GM23248 (cell line): ENCODE results near the gene CAPN9. TPM values are rescaled to one million over a fixed set of nuclear protein-coding genes. Genes with fewer than 3 reads are reported as not detected.
A peak's percentile ranks its signal among the peaks of the same experiment; 100 is the strongest.

ENCODE experiments used
- DNase-seq: peaks from one replicate; pipeline ENCODE4 v3.0.0-alpha.2; 2015
- H2AFZ ChIP-seq: fragments of 200-600 bp; sonication (generic); 2 replicates; pipeline ENCODE4 v1.6.1; 2016; ENCODE audit warnings: antibody characterized with exemption
- H3F3A ChIP-seq: fragments of 200-600 bp; sonication (generic); 2 replicates; pipeline ENCODE4 v1.6.1; 2016; ENCODE audit warnings: mild to moderate bottlenecking, antibody characterized with exemption, mixed run types; ENCODE audit not compliant: insufficient read depth
- H3K27ac ChIP-seq: fragments of 200-600 bp; sonication (generic); 2 replicates; pipeline ENCODE4 v1.5.1; 2016; ENCODE audit warnings: mild to moderate bottlenecking
- H3K27me3 ChIP-seq: fragments of 200-600 bp; sonication (generic); replicated peaks from 2 replicates; pipeline ENCODE4 v1.6.1; 2016; ENCODE audit warnings: mild to moderate bottlenecking; ENCODE audit not compliant: insufficient read depth
- H3K36me3 ChIP-seq: fragments of 200-600 bp; sonication (generic); 2 replicates; pipeline ENCODE4 v1.6.1; 2016; ENCODE audit warnings: low read depth, mild to moderate bottlenecking
- H3K4me1 ChIP-seq: fragments of 200-600 bp; sonication (generic); 2 replicates; pipeline ENCODE4 v1.6.1; 2016; ENCODE audit warnings: mild to moderate bottlenecking; ENCODE audit not compliant: insufficient read depth
- H3K4me2 ChIP-seq: fragments of 200-600 bp; sonication (generic); one replicate; pipeline ENCODE4 v1.6.1; 2016; ENCODE audit warnings: mild to moderate bottlenecking; ENCODE audit not compliant: unreplicated experiment
- H3K4me3 ChIP-seq: fragments of 200-600 bp; sonication (generic); 2 replicates; pipeline ENCODE4 v1.5.1; 2016; ENCODE audit warnings: mild to moderate bottlenecking
- H3K79me2 ChIP-seq: fragments of 200-600 bp; sonication (generic); 2 replicates; pipeline ENCODE4 v1.6.1; 2016; ENCODE audit warnings: mild to moderate bottlenecking; ENCODE audit not compliant: insufficient read depth
- H3K9ac ChIP-seq: fragments of 200-600 bp; sonication (generic); 2 replicates; pipeline ENCODE4 v1.6.1; 2016; ENCODE audit warnings: mild to moderate bottlenecking
- H3K9me2 ChIP-seq: fragments of 200-600 bp; sonication (generic); 2 replicates; pipeline ENCODE4 v1.6.1; 2016; ENCODE audit warnings: mixed run types, mild to moderate bottlenecking, moderate library complexity; ENCODE audit not compliant: insufficient read depth
- H3K9me3 ChIP-seq: fragments of 200-600 bp; sonication (generic); one replicate; pipeline ENCODE4 v1.6.1; 2017; ENCODE audit warnings: low read depth
- H4K20me1 ChIP-seq: fragments of 200-600 bp; sonication (generic); 2 replicates; pipeline ENCODE4 v1.6.0; 2016; ENCODE audit not compliant: insufficient read depth
- EZH2 ChIP-seq: fragments of 200-600 bp; sonication (generic); IDR thresholded peaks from 2 replicates; pipeline ENCODE4 v1.6.1; 2018; ENCODE audit warnings: antibody characterized with exemption, mild to moderate bottlenecking; ENCODE audit not compliant: insufficient read depth, poor library complexity, severe bottlenecking
- EZH2phosphoT487 ChIP-seq: fragments of 200-600 bp; sonication (generic); IDR thresholded peaks from 2 replicates; pipeline ENCODE4 v1.6.1; 2018; ENCODE audit warnings: antibody characterized with exemption, moderate library complexity, mild to moderate bottlenecking, low read depth; ENCODE audit not compliant: insufficient read depth
- WGBS, 2 experiments: methylation state at CpG; one replicate each; pipeline ENCODE4 v1.1.6; 2015 to 2017; ENCODE audit warnings: low lambda C conversion rate in 2 of 2, low coverage in 1 of 2; ENCODE audit errors: missing lambda C conversion rate in 2 of 2; 5-methylcytosine and 5-hydroxymethylcytosine counted together
- in situ Hi-C: fragments of 300-500 bp; cut with MboI; formaldehyde crosslinking; loops from 2 replicates; pipeline ENCODE4 v1.15.0; 2020
- polyA plus RNA-seq: library from polyadenylated mRNA; unstranded; fragments of >200 nt; fragmentation: Nextera tagmentation; extraction: Ambion mirVana; gene quantifications from 2 replicates; pipeline ENCODE4 v1.2.1, GENCODE V29; 2016
- total RNA-seq: library from RNA; depleted of rRNA; stranded (reverse); fragments of >200 nt; shearing (Covaris generic); gene quantifications from 2 replicates; pipeline ENCODE4 v1.2.3, GENCODE V29; 2014

CAPN9 gene
- total and polyA plus RNA-seq, 2 experiments from 2014 or later, result not detected

DNA sequence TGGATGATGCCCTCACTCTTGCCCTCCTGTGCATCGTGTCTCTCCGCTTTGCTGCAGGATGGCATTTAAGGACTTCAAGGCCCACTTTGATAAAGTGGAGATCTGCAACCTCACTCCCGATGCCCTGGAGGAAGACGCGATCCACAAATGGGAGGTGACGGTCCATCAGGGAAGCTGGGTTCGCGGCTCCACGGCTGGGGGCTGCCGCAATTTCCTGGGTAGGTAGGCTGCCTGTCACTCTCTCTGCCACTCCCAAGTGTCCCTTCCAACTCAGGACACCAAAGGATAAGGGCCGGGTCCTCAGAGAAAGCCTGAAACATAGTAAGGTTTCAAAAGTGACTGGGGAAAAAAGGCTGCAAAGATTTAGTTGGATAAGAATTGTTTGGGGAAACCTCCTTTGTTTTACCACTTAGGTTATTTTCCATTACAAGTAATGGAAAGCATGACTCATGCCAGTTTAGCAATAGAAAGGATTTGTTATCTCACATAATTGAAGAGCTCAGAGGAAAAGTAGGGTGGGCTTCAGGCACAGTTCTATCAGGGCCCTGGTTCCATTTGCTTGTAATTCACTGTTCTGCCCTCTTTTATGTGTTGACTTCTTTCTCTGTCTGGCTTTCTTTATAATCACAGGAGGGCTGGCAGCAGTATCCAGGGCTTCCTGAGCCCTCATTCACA lies 31.9 kb downstream of the CAPN9 start:
- no peak overlapping the region for H3K4me2 ChIP-seq
- no peak overlapping the region for H3K9ac ChIP-seq
- TF ChIP-seq EZH2phosphoT487 (no peak), EZH2 (no peak)
- no peaks in the 10 kb centered on the region for H3K36me3 ChIP-seq
- H2AFZ ChIP-seq, result no peak overlapping the region
- no peaks in the 10 kb centered on the region for H3K9me2 ChIP-seq
- DNase-seq, result peak; percentile 47
- H3K9me3 ChIP-seq, result no peaks in the 10 kb centered on the region
- H3K27me3 ChIP-seq, result peaks cover 6% of the 10 kb centered on the region; the same call in 1 of the 2 replicates
- H4K20me1 ChIP-seq, result no peaks in the 10 kb centered on the region
- in situ Hi-C loops, result loop anchor here (10.0 kb wide), 1 partner anchor 144 kb away; no protein-coding TSS in a partner anchor
- no peaks in the 10 kb centered on the region for H3K4me1 ChIP-seq
- H3K4me3 ChIP-seq, result no peak overlapping the region
- 73 to 79% methylated on average over 11 of the region's 11 CpGs for WGBS, 2 experiments
- H3K27ac ChIP-seq, result no peak overlapping the region
- no peaks in the 10 kb centered on the region for H3F3A ChIP-seq
- H3K79me2 ChIP-seq, result no peaks in the 10 kb centered on the region

DNA sequence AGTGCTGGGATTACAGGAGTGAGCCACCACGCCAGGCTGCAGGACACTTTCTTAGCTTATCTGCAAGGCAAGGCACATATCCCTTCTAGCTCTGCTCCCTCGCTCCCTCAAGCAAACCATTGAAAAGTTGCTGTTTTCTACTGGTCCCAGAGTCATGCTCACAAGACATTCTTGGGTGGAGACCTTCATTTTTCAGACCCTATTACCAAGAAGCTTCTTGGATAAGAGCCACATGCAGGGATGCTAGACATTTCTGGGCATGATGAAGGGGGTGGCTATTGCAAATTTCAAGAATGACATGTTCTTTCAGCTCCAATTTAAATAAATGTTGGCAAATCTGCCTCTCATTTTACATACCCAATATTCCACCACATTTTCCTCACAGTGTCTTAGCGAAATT lies 33.9 kb downstream of the CAPN9 start:
- Histone ChIP-seq H3K27ac (no peak overlapping the region), H4K20me1 (no peaks in the 10 kb centered on the region), H3K4me2 (no peak overlapping the region), H3F3A (no peaks in the 10 kb centered on the region), H3K4me1 (no peaks in the 10 kb centered on the region), H3K9me3 (no peaks in the 10 kb centered on the region), H3K9me2 (no peaks in the 10 kb centered on the region), H3K4me3 (no peak overlapping the region), H2AFZ (no peak overlapping the region), H3K27me3 (peaks cover 6% of the 10 kb centered on the region; the same call in 1 of the 2 replicates), H3K36me3 (no peaks in the 10 kb centered on the region), H3K79me2 (no peaks in the 10 kb centered on the region), H3K9ac (no peak overlapping the region)
- in situ Hi-C loops, result no loop called here
- DNase-seq, result no peak
- WGBS, 2 experiments, result 36 to 39% methylated on average over 3 of the region's 3 CpGs
- TF ChIP-seq EZH2phosphoT487 (no peak), EZH2 (no peak)

DNA sequence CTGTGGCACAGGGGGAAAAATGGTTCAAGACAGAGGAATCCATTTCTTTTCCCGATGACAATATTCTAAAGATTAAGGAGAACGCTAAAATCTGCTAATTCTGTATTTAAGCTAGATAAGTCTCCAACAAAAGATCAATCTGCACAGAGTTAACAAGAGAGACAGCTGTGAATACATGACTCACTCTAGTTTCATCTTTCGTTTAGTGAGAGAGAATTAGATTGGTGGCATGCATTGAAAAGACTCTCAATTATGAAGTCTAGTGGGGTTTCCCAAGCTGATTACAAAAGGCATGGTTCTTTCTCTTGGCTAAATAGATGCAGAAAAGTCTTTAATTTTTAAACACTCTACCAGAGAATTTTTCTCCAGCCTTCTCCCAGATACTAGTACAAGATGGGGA lies 34.4 kb downstream of the CAPN9 start:
- Histone ChIP-seq H3K36me3 (no peaks in the 10 kb centered on the region), H3K27ac (no peak overlapping the region), H3K9me2 (no peaks in the 10 kb centered on the region), H3K4me1 (no peaks in the 10 kb centered on the region), H3K27me3 (peaks cover 6% of the 10 kb centered on the region; the same call in 1 of the 2 replicates), H3K4me3 (no peak overlapping the region), H4K20me1 (no peaks in the 10 kb centered on the region), H3K4me2 (no peak overlapping the region), H3K9ac (no peak overlapping the region), H3F3A (no peaks in the 10 kb centered on the region), H3K79me2 (no peaks in the 10 kb centered on the region), H3K9me3 (no peaks in the 10 kb centered on the region), H2AFZ (no peak overlapping the region)
- TF ChIP-seq EZH2 (no peak), EZH2phosphoT487 (no peak)
- in situ Hi-C loops, result no loop called here
- WGBS, 2 experiments, result 57 to 60% methylated on average over 3 of the region's 3 CpGs
- DNase-seq, result no peak

DNA sequence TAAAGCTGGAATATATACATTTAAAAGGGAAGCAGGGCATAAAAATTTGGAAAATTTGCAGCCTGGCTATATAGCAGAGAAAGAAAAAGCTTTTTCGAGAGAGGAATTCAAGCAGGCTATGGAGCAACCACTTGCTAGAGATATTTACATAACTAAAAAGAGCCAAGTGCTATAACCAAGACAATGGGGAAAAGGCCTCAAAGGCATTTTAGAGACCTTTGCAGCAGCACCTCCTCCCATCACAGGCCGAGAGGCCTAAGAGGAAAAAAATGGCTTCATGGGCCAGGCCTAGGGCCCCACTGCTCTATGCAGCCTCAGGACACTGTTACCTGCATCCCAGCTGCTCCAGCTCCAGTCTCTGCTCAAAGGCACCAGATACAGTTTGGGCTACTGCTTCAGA lies 37.0 kb downstream of the CAPN9 start:
- Histone ChIP-seq H4K20me1 (no peaks in the 10 kb centered on the region), H3K4me1 (no peaks in the 10 kb centered on the region), H3K36me3 (no peaks in the 10 kb centered on the region), H3K4me3 (no peak overlapping the region), H3K9me2 (no peaks in the 10 kb centered on the region), H3K27ac (no peak overlapping the region), H3K27me3 (no peaks in the 10 kb centered on the region; the same call in 1 of the 2 replicates), H3K9ac (no peak overlapping the region), H2AFZ (no peak overlapping the region), H3K79me2 (no peaks in the 10 kb centered on the region), H3F3A (no peaks in the 10 kb centered on the region), H3K4me2 (no peak overlapping the region), H3K9me3 (no peaks in the 10 kb centered on the region)
- no peak for TF ChIP-seq EZH2phosphoT487
- no peak for TF ChIP-seq EZH2
- 27% methylated on average over 2 of the region's 2 CpGs for WGBS, 2 experiments
- no peak for DNase-seq
- in situ Hi-C loops, result no loop called here
